Mucosa of descending colon (tissue), 3 donors: ENCODE measurements around the gene SH2D3C. TPM values are rescaled to one million over a fixed set of nuclear protein-coding genes. Genes with fewer than 3 reads are reported as not detected.

ENCODE experiments used
- ATAC-seq: fragments of 200-7000 bp; cut with Tn5 transposase; one replicate; pipeline ENCODE4 v1.9.1; 2020; ENCODE audit warnings: mild to moderate bottlenecking, moderate library complexity
- DNase-seq, 3 donors: peaks; one replicate each; pipeline ENCODE4 v3.0.0-alpha.2; 2020
- H3K36me3 ChIP-seq: fragments of 200-600 bp; one replicate; pipeline ENCODE4 v1.8.0; 2021; ENCODE audit warnings: low read depth, mild to moderate bottlenecking
- H3K4me1 ChIP-seq: fragments of 200-600 bp; one replicate; pipeline ENCODE4 v1.8.0; 2021; ENCODE audit warnings: low read depth, mild to moderate bottlenecking
- H3K4me3 ChIP-seq: fragments of 200-600 bp; one replicate; pipeline ENCODE4 v1.8.0; 2021; ENCODE audit warnings: mild to moderate bottlenecking
- H3K9me3 ChIP-seq: fragments of 200-600 bp; one replicate; pipeline ENCODE4 v1.8.0; 2021; ENCODE audit warnings: mild to moderate bottlenecking
- intact Hi-C, 2 donors: fragments of 100-400 bp; cut with DNase I in 1 of 2; cut with micrococcal nuclease in 1 of 2; formaldehyde crosslinking; loops; one replicate each; pipeline versions ENCODE4 v1.11.0 to v1.11.1; 2022; cut with DNase I, micrococcal nuclease
- long read RNA-seq, 2 donors: library from polyadenylated mRNA; unstranded; transcript quantifications; one replicate each; pipeline ENCODE4 v2.0.0, GENCODE V29; 2019 to 2021
- total RNA-seq, 3 donors: library from RNA; stranded (reverse); fragmentation: NEBNext Ultra II Directional in 2 of 3; extraction: Animal tissue kit (Norgen Biotek cat#: 25700) in 2 of 3; gene quantifications; one replicate each; pipeline versions ENCODE4 v1.2.1 to v1.2.4, GENCODE V29; 2021 to 2023
- TF ChIP-seq, protein P1 (sequence below): fragments of 200-600 bp; IDR thresholded peaks from one replicate; pipeline ENCODE4 v1.8.0; 2022; ENCODE audit warnings: antibody characterized with exemption, mild to moderate bottlenecking
- donor health status: DM: no; HTN: no; CAD: no; lungs with moderate emphysema.
- donor health status: DM: no; HTN: no; CAD: no.
- donor health status: DM: no; HTN: yes; CAD: no.

The SH2D3C gene, protein sequence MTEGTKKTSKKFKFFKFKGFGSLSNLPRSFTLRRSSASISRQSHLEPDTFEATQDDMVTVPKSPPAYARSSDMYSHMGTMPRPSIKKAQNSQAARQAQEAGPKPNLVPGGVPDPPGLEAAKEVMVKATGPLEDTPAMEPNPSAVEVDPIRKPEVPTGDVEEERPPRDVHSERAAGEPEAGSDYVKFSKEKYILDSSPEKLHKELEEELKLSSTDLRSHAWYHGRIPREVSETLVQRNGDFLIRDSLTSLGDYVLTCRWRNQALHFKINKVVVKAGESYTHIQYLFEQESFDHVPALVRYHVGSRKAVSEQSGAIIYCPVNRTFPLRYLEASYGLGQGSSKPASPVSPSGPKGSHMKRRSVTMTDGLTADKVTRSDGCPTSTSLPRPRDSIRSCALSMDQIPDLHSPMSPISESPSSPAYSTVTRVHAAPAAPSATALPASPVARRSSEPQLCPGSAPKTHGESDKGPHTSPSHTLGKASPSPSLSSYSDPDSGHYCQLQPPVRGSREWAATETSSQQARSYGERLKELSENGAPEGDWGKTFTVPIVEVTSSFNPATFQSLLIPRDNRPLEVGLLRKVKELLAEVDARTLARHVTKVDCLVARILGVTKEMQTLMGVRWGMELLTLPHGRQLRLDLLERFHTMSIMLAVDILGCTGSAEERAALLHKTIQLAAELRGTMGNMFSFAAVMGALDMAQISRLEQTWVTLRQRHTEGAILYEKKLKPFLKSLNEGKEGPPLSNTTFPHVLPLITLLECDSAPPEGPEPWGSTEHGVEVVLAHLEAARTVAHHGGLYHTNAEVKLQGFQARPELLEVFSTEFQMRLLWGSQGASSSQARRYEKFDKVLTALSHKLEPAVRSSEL
- total RNA-seq: 1 to 10 TPM; 3.2 to 7.4 (median 4.7) TPM
- long read RNA-seq, donor 1, transcript SH2D3C-203 (11 exons, 2,750 nt): major isoform, 5 of 14 reads
- long read RNA-seq, donor 1, partial matches to known transcripts: 4 of 14 reads
- long read RNA-seq, donor 1, other reads (novel, unspliced or antisense): 4 of 14 reads
- long read RNA-seq, donor 2, partial matches to known transcripts: 0 of 3 reads
- long read RNA-seq, donor 2, other reads (novel, unspliced or antisense): 3 of 3 reads

DNA sequence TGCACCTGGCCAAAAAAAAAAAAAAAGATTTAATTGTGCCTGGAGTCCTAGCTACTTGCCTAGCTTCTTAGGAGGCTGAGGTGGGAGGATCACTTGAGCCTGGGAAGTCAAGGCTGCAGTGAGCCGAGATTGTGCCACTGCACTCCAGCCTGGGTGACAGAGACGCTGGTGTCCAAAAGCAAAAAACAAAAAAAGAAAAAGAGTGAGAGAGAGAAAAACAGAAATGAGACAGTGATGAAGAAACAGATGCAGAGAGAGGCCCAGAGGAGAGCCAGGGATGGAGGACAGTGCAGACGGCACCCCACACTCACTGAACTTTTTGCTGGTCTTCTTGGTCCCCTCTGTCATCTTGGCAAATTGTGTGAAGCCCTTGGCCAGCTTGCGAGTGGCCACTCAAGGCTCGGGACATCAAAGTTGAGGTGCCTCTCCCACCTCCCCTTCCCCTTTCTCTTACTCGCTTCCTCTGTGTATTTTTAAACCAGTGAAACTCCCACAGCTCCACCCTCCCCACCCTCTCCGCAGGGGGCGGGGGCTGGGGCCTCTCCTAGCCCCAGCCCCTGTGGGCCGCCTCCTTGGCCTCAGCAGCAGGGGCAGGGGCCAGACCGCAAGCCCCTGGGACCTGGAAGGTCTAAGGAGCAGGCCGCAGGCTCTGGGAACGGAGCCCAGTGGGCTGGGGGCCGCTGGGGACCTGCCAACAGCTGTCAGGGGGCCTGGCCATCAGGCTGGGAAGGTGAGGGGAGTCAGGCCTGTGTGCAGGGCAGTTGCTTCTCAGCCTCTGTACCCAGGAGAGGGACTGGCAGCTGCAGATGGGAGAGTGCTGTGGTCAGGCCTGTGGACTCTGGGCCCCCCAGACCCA is at the start of gene SH2D3C:
TSS of gene SH2D3C (minus strand) at position 387 of the 856 bp plus-strand sequence. CDS start at position 348, 39 bp downstream.
- Histone ChIP-seq H3K4me3 (peak within 1 kb of the TSS; percentile 6), H3K4me1 (peaks cover 2% of the 10 kb centered on the region), H3K9me3 (no peaks in the 10 kb centered on the region), H3K36me3 (no peaks in the 10 kb centered on the region)
- ATAC-seq: peak; percentile 55
- TF ChIP-seq, protein P1, sequence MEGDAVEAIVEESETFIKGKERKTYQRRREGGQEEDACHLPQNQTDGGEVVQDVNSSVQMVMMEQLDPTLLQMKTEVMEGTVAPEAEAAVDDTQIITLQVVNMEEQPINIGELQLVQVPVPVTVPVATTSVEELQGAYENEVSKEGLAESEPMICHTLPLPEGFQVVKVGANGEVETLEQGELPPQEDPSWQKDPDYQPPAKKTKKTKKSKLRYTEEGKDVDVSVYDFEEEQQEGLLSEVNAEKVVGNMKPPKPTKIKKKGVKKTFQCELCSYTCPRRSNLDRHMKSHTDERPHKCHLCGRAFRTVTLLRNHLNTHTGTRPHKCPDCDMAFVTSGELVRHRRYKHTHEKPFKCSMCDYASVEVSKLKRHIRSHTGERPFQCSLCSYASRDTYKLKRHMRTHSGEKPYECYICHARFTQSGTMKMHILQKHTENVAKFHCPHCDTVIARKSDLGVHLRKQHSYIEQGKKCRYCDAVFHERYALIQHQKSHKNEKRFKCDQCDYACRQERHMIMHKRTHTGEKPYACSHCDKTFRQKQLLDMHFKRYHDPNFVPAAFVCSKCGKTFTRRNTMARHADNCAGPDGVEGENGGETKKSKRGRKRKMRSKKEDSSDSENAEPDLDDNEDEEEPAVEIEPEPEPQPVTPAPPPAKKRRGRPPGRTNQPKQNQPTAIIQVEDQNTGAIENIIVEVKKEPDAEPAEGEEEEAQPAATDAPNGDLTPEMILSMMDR: no peak
- peak; percentile 50 to 77 (median 63) for DNase-seq
- intact Hi-C loops: no loop called here

GRCh38 chr9:127826253-127826913 is 47.9 kb upstream of the SH2D3C start:
- H3K9me3 ChIP-seq: no peaks in the 10 kb centered on the region
- no peaks in the 10 kb centered on the region for H3K4me1 ChIP-seq
- H3K36me3 ChIP-seq: no peaks in the 10 kb centered on the region
- TF ChIP-seq, protein P1: no peak
- DNase-seq (no peak), ATAC-seq (no peak)
- intact Hi-C loops: no loop called here
- H3K4me3 ChIP-seq: no peak overlapping the region

DNA sequence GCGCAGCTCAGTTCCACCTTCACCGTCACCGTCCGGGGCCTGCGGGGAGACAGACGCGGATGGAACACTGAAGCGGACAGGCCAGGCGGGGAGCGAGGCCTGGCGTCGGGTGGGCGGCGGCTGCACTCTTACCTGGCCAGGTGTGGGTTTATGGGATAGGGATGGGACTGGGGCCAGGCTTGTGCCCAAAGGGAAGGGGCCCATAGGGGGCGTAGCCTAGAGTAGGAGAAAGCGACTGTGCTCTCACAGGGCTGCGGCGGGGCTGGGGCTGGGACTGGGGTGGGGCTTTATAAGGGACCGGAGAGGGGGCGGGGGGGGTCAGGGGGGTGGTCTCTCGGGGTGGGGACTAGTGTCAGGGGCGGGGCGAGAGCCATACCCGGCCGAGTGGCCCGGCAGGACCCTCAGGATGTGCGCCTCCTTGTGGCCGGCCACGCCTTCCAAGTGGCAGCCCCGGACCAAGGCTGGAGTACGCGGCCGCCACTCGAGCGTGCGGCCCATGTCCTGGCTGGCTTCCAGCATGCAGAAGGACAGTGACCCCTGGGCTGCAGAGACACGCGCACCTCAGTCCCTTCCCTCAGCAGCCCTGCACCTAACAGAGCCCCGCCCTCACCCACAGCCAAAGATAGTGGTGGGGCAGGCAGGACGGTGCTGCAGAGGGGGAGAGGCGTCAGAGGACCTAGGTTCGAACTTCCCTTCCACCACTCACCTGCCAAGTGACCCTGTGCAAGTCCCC is 47.0 kb upstream of the SH2D3C start:
- H3K4me1 ChIP-seq: no peaks in the 10 kb centered on the region
- intact Hi-C loops: no loop called here
- H3K9me3 ChIP-seq: no peaks in the 10 kb centered on the region

DNA sequence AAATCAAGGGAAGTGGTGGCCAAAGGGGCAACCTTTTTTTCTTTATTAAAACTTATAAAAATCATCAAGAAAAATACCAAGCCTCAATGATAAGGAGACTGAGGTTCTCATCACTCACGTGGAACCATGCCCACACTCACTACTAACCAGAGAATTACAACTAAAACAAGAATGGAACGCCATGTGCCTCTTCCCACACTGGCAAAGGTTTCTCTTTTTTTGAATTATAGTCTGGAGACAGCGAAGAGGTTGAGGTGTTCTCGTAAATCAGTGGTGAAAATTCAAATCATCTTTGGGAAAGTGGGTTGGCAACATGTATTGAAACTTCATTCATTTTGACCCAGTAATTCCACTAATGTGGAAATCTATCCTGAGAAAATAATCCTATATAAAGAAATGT is 43.6 kb upstream of the SH2D3C start:
- Histone ChIP-seq H3K4me1 (no peaks in the 10 kb centered on the region), H3K9me3 (no peaks in the 10 kb centered on the region), H3K36me3 (no peaks in the 10 kb centered on the region), H3K4me3 (no peak overlapping the region)
- intact Hi-C loops: no loop called here
- ATAC-seq (no peak), DNase-seq (no peak)
- TF ChIP-seq, protein P1: no peak

More for the DNA sequence above, 47.0 kb upstream of the SH2D3C start:
- peak in 2 of 3 donors; percentile 70 to 73 for DNase-seq
- H3K4me3 ChIP-seq: no peak overlapping the region
- H3K36me3 ChIP-seq: no peaks in the 10 kb centered on the region
- peak; percentile 67 for ATAC-seq
- TF ChIP-seq, protein P1: peak; percentile 10
